NCI-H2227 (cell line): ENCODE results near the gene AKT3.
"Not testable (repeated sequence)": the region's sequence is repeated elsewhere in the genome, so short reads cannot be mapped to it uniquely, and the experiment has no call there.

Experiments
- DNase-seq: peaks from one replicate; lab custom pipeline; 2025; ENCODE audit not compliant: unreplicated experiment; lab: John Stamatoyannopoulos, UW

The AKT3 gene

GRCh38 chr1:243786531-243786930, 63.5 kb downstream of the AKT3 start:
- no peak for DNase-seq

- DNase-seq: no peak
These were observed 65.5 kb downstream of the AKT3 start for GRCh38 chr1:243784506-243784905.

GRCh38 chr1:243783714-243784113, 66.3 kb downstream of the AKT3 start:
- DNase-seq: no peak

- DNase-seq: not testable (repeated sequence)
These were observed 77.5 kb downstream of the AKT3 start for GRCh38 chr1:243772361-243773050.

GRCh38 chr1:243770860-243771259, 79.2 kb downstream of the AKT3 start:
- no peak for DNase-seq

GRCh38 chr1:243765676-243766075, 84.4 kb downstream of the AKT3 start:
- DNase-seq: no peak

- DNase-seq: no peak
These were observed 86.2 kb downstream of the AKT3 start for GRCh38 chr1:243763806-243764205.

- DNase-seq: no peak
These were observed 91.4 kb downstream of the AKT3 start for GRCh38 chr1:243758647-243759046.

- DNase-seq: no peak
These were observed 93.5 kb downstream of the AKT3 start for GRCh38 chr1:243756529-243756928.

GRCh38 chr1:243754348-243754747, 95.7 kb downstream of the AKT3 start:
- DNase-seq: no peak

- DNase-seq: no peak
These were observed 98.5 kb downstream of the AKT3 start for GRCh38 chr1:243751506-243751905.

- peak; percentile 71 for DNase-seq
These were observed 101.2 kb downstream of the AKT3 start for GRCh38 chr1:243748706-243749283.

GRCh38 chr1:243748227-243748626, 101.8 kb downstream of the AKT3 start:
- DNase-seq: no peak

GRCh38 chr1:243746751-243747150, 103.3 kb downstream of the AKT3 start:
- no peak for DNase-seq

- no peak for DNase-seq
These were observed 104.7 kb downstream of the AKT3 start for GRCh38 chr1:243745356-243745755.

GRCh38 chr1:243742819-243743218, 107.2 kb downstream of the AKT3 start:
- no peak for DNase-seq

- DNase-seq: no peak
These were observed 109.6 kb downstream of the AKT3 start for GRCh38 chr1:243740255-243740999.

GRCh38 chr1:243739335-243740003, 110.6 kb downstream of the AKT3 start:
- no peak for DNase-seq

- no peak for DNase-seq
These were observed 112.0 kb downstream of the AKT3 start for GRCh38 chr1:243738020-243738419.

- no peak for DNase-seq
These were observed 114.6 kb downstream of the AKT3 start for GRCh38 chr1:243735457-243735856.

GRCh38 chr1:243734308-243734695, 115.7 kb downstream of the AKT3 start:
- DNase-seq: no peak
